NB4 (cell line): Measurements from ENCODE around the gene PLA2G4E.

Experiments
- DNase-seq: peaks from one replicate; pipeline ENCODE4 v3.0.0; 2010; ENCODE audit warnings: low read depth
- H3K4me3 ChIP-seq: one replicate; pipeline ENCODE4 v1.5.1; 2011; ENCODE audit warnings: mild to moderate bottlenecking, low read depth, low read length, moderate library complexity
- MYC ChIP-seq: IDR thresholded peaks from 2 replicates; pipeline ENCODE4 v1.6.1; 2011; ENCODE audit warnings: low read depth, low read length
- POLR2A ChIP-seq: IDR thresholded peaks from 2 replicates; pipeline ENCODE4 v1.6.1; 2011; ENCODE audit warnings: mild to moderate bottlenecking; ENCODE audit not compliant: insufficient read length; ENCODE audit errors: extremely low read depth
- TF ChIP-seq, protein P1 (sequence below): IDR thresholded peaks from 2 replicates; pipeline ENCODE4 v1.6.1; 2011; ENCODE audit warnings: low read depth, low read length
- TF ChIP-seq, protein P2 (sequence below): IDR thresholded peaks from one replicate; pipeline ENCODE4 v1.5.1; 2012; ENCODE audit warnings: low read depth, low read length

The PLA2G4E gene

DNA sequence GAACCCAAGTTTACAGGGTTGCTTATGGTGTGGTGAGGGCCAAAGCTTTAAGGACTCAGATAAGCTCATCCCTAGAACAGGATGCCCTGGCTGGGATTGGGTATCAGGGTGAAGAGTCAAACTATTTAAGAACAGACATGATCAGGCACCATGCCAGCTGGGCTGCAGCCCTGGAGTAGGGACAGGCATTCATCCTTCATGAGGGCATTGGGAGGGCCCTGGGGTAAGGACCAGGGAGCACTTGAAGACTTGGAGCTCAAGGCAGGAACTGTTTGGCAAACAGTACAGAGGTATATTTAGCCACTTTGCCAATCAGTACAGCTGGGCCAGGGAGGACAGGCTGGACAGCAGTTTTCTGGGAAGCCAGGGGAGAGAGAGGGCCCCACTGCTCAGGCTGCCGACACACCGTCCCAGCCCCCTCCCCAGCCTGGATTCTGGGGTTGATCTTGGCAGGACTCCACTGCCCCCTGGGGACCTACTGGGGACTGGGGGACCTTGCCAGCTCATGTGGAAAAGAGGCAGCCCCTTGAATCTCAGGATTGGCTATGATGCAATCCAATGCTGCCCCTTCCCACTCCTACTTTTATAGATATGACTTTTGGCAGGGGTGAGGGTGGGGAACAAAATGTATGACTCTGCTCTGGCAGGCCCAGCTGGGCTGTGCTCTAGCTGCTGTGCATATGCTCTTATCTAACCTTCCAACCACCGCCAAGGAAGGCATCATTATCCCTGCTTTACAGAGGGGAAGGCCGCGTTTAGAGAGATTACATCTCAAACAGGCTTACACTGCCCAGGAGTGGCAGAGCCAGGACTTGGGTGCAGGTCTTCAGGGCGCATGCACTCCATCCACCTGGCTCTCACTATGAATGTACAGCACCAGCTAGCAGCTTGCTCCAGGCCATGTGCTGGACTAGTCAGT is 2.3 kb downstream of the PLA2G4E start:
- no peak for DNase-seq
- H3K4me3 ChIP-seq, result no peak overlapping the region
- TF ChIP-seq MYC, result no peak
- TF ChIP-seq, protein P1, sequence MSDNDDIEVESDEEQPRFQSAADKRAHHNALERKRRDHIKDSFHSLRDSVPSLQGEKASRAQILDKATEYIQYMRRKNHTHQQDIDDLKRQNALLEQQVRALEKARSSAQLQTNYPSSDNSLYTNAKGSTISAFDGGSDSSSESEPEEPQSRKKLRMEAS, result no peak
- TF ChIP-seq, protein P2, sequence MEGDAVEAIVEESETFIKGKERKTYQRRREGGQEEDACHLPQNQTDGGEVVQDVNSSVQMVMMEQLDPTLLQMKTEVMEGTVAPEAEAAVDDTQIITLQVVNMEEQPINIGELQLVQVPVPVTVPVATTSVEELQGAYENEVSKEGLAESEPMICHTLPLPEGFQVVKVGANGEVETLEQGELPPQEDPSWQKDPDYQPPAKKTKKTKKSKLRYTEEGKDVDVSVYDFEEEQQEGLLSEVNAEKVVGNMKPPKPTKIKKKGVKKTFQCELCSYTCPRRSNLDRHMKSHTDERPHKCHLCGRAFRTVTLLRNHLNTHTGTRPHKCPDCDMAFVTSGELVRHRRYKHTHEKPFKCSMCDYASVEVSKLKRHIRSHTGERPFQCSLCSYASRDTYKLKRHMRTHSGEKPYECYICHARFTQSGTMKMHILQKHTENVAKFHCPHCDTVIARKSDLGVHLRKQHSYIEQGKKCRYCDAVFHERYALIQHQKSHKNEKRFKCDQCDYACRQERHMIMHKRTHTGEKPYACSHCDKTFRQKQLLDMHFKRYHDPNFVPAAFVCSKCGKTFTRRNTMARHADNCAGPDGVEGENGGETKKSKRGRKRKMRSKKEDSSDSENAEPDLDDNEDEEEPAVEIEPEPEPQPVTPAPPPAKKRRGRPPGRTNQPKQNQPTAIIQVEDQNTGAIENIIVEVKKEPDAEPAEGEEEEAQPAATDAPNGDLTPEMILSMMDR, result no peak
- no peak for TF ChIP-seq POLR2A

DNA sequence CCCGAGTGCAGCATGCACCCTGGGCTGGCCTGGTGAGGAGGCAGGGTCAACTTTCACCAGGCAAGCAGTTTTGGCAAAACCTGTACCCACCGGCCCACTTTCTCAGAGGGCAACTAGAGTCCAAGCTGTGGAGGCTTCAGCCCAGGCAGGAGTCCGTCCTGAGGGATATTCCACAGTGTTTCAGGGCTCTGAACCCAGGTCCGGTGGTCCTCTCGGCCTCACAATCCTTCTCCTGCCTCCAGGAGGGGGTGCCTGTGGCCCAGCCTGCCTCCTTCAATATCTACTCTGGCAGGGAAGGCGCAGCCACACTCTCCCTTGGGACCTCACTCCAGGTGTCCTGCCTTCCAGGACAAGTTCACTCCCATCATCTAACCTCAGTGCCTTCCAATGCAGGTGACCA is 3.9 kb downstream of the PLA2G4E start:
- TF ChIP-seq, protein P1, result no peak
- TF ChIP-seq MYC, result no peak
- no peak for TF ChIP-seq POLR2A
- TF ChIP-seq, protein P2, result no peak
- DNase-seq, result no peak

DNA sequence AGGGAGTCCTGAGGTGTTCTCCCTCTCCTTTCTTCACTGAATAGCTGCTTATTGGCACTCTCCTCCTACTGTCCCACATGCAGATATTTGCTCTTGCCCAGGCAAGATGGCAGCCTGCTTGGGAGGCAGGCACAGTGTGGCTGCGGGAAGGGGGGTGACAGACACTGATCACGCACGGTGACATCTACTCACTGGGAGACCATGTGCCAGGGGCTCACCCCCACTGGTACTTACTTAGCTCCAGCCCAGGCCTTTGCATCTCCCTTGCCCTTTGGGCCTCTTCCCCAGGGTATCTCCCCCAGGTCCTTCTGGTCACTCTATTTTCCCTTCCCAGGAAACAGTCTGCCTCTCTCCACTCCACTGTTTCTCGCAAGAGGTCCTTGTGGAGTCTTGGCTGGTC is 6.4 kb downstream of the PLA2G4E start:
- H3K4me3 ChIP-seq, result no peak overlapping the region
- TF ChIP-seq MYC, result no peak
- TF ChIP-seq, protein P2, result no peak
- no peak for DNase-seq

More for the DNA sequence above, 3.9 kb downstream of the PLA2G4E start:
- H3K4me3 ChIP-seq, result no peak overlapping the region

DNA sequence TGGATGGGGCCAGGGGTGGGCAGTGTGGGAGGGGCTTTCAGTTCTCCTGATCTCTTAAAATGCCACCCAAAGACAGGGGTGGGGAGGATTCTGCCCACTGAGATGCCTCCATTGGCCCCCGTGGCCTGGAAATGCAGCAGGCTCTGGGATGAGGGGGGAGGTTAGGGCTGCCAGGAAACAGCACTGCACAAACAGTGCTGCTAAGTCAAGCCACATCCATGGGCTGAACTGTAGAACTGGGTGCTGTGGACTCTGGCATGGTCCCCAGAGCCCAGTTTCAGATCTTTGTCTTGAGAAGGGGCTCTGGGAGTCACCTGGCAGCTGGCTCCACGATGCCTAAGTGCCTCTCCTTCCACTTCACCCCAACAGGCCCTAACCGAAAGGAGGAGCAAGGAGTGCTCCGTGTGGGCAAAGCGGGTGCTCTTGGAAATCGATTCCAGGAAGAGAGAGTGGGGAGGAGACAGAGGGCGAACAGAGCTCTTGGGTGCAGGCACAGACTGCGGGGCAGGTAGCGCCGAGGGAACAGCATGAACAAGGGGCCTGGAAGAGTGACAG is 7.8 kb downstream of the PLA2G4E start:
- no peak overlapping the region for H3K4me3 ChIP-seq
- no peak for DNase-seq
- TF ChIP-seq, protein P2, result no peak
- TF ChIP-seq POLR2A (no peak), MYC (no peak)
- TF ChIP-seq, protein P1, result no peak

DNA sequence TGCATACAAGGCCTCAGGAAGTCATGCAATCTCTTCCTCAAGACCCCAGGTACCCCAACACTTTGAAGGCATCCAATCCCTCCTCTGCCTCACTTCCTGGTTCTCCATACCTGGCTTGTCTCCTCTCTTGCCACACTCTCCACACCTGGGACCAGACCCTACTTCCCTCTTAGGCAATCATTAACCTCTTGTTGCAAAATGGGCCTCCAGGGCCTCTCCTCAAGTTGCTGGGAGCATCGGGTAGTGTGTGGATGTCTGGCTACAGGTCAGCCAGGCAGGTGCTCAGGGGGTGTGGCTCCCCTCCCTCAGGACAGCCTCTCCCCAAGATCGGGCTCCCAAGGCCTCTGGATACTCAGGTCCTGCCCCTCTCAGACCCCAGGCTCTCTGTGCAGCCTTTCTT is 8.6 kb downstream of the PLA2G4E start:
- no peak for DNase-seq
- no peak overlapping the region for H3K4me3 ChIP-seq
- TF ChIP-seq, protein P1, result no peak
- TF ChIP-seq MYC (no peak), POLR2A (no peak)
- TF ChIP-seq, protein P2, result no peak
